Activated naive CD8-positive, alpha-beta T cell treated with anti-CD3 and anti-CD28 coated beads, Interleukin-2, amount 50 U/mL, for 24 hours (primary cell): ENCODE data around the gene MARS1.
"Not testable (repeated sequence)": the region's sequence is repeated elsewhere in the genome, so short reads cannot be mapped to it uniquely, and the experiment has no call there.

Experiments used
- ATAC-seq: fragments of 150-1000 bp; cut with Tn5 transposase; one replicate; pipeline ENCODE4 v1.10.0; 2021
- DNase-seq: peaks from one replicate; pipeline ENCODE4 v3.0.0; 2021
- H3K27ac Mint-ChIP-seq: one replicate; pipeline ENCODE4 v1.8.0; 2021; ENCODE audit warnings: mild to moderate bottlenecking, mixed read lengths
- H3K27me3 Mint-ChIP-seq: one replicate; pipeline ENCODE4 v1.8.0; 2021; ENCODE audit warnings: mixed read lengths
- H3K36me3 Mint-ChIP-seq: one replicate; pipeline ENCODE4 v1.8.0; 2021; ENCODE audit warnings: low read depth, mixed read lengths
- H3K4me1 Mint-ChIP-seq: one replicate; pipeline ENCODE4 v1.8.0; 2021; ENCODE audit warnings: mixed read lengths
- H3K4me3 Mint-ChIP-seq: one replicate; pipeline ENCODE4 v1.8.0; 2021; ENCODE audit warnings: mild to moderate bottlenecking, moderate library complexity, mixed read lengths
- H3K9me3 Mint-ChIP-seq: one replicate; pipeline ENCODE4 v1.8.0; 2021; ENCODE audit warnings: mixed read lengths

The MARS1 gene

GRCh38 chr12:57488402-57489156 is 711 bp downstream of the MARS1 start:
- Mint-ChIP-seq H3K36me3 (peaks cover 52% of the 10 kb centered on the region), H3K27ac (peak overlapping the region; percentile 93), H3K9me3 (no peaks in the 10 kb centered on the region)

DNA sequence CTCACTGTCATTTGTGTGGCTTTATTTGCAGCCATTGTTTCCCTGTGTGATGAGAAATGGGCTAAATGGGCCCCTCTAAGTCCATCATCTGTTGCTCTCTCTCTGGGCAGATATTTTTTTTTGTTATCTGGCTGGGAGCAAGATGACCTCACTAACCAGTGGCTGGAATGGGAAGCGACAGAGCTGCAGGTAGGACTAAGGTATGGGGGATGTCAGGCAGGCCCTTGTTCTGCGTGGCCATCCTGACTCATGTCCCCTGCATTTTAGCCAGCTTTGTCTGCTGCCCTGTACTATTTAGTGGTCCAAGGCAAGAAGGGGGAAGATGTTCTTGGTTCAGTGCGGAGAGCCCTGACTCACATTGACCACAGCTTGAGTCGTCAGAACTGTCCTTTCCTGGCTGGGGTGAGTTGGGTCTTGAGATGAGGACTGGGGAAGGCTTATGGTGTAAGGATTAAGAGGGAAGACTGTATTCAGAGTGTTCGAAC is 1.3 kb downstream of the MARS1 start:
- no peak for DNase-seq
- H3K4me1 Mint-ChIP-seq = peaks cover 32% of the 10 kb centered on the region
- H3K36me3 Mint-ChIP-seq = peaks cover 55% of the 10 kb centered on the region
- H3K4me3 Mint-ChIP-seq = peak overlapping the region; percentile 97
- no peak for ATAC-seq
- no peaks in the 10 kb centered on the region for H3K9me3 Mint-ChIP-seq
- no peaks in the 10 kb centered on the region for H3K27me3 Mint-ChIP-seq
- peak overlapping the region; percentile 93 for H3K27ac Mint-ChIP-seq

More at GRCh38 chr12:57488402-57489156, 711 bp downstream of the MARS1 start:
- Mint-ChIP-seq H3K27me3 (no peaks in the 10 kb centered on the region), H3K4me3 (peak overlapping the region; percentile 97), H3K4me1 (peaks cover 32% of the 10 kb centered on the region)
- DNase-seq (no peak), ATAC-seq (no peak)

DNA sequence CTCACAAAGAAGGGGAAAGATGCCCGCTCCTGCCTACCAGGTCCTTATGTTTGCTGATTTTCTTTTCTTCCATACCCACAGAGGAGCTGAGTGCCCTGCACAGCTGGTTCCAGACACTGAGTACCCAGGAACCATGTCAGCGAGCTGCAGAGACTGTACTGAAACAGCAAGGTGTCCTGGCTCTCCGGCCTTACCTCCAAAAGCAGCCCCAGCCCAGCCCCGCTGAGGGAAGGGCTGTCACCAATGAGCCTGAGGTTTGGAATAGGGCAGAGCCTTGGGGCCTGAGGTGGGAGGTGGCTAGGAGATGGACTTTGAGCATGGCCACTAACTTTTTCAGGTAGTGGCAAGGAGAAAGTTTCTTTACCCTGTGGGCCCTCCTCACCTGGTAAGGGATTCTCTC is 2.3 kb downstream of the MARS1 start:
- Mint-ChIP-seq H3K36me3 (peaks cover 55% of the 10 kb centered on the region), H3K9me3 (no peaks in the 10 kb centered on the region), H3K4me3 (peak overlapping the region; percentile 97), H3K4me1 (peaks cover 32% of the 10 kb centered on the region), H3K27me3 (no peaks in the 10 kb centered on the region), H3K27ac (peak overlapping the region; percentile 93)
- ATAC-seq (no peak), DNase-seq (no peak)

GRCh38 chr12:57491393-57492280 is 3.8 kb downstream of the MARS1 start:
- ATAC-seq = no peak
- H3K4me1 Mint-ChIP-seq = peaks cover 32% of the 10 kb centered on the region
- DNase-seq = no peak
- no peak overlapping the region for H3K27ac Mint-ChIP-seq
- H3K4me3 Mint-ChIP-seq = peak overlapping the region; percentile 1
- peaks cover 58% of the 10 kb centered on the region for H3K36me3 Mint-ChIP-seq
- no peaks in the 10 kb centered on the region for H3K27me3 Mint-ChIP-seq
- H3K9me3 Mint-ChIP-seq = no peaks in the 10 kb centered on the region

- DNase-seq, H3K9me3 Mint-ChIP-seq, H3K4me3 Mint-ChIP-seq, ATAC-seq, H3K27me3 Mint-ChIP-seq, H3K27ac Mint-ChIP-seq: not testable (repeated sequence)
- Mint-ChIP-seq H3K4me1 (peaks cover 12% of the 10 kb centered on the region), H3K36me3 (peaks cover 64% of the 10 kb centered on the region)
Observed at GRCh38 chr12:57495051-57495701, 7.3 kb downstream of the MARS1 start.

- Mint-ChIP-seq H3K9me3 (no peaks in the 10 kb centered on the region), H3K27ac (no peak overlapping the region), H3K4me1 (peaks cover 6% of the 10 kb centered on the region), H3K27me3 (no peaks in the 10 kb centered on the region), H3K36me3 (peaks cover 64% of the 10 kb centered on the region), H3K4me3 (no peak overlapping the region)
- DNase-seq (no peak), ATAC-seq (no peak)
Observed at GRCh38 chr12:57496822-57497221, 9.0 kb downstream of the MARS1 start.

DNA sequence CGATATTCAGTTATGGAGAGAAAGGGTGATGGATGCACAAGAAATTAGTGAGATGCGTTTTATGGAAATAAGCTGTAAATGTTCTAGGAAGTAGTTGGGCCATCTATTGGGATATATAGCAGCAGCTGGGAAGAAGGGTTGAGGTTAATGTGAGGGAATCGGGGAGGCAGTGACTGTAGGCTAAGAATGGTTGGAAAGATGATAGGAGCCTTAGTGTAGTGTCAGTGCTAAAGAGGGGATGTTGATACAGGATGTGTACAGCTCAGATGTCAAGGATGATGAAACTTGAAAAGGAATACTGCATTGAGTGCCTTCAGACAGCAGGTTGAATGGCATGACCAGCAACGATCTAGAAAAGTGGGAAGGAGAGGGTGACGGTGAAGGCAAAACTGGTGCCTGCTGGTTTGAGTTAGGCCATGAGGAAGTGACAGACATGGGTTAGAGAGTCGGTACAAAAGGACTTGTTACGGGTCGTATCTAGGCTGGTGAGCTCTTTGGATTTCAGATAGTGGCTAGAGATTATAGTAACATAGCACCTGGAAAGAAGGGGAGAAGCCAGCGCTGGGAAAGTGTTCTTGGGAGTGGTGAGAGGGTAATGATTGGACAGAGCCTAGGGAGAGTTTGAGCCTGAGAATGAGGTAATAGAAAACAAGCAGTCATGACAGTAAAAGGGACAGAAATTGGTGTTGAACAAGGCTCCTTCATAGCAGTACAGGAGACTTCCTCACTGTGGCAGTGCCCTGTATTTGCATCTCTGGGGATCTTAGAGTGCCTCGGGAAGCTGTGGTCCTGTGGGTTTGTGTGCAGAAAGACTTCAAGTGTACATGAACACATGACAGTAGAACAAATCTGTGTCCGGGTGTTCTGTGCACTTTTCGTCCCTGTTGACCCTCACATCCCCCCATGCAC is 9.6 kb downstream of the MARS1 start:
- Mint-ChIP-seq H3K4me1 (peaks cover 6% of the 10 kb centered on the region), H3K27ac (no peak overlapping the region), H3K36me3 (peaks cover 63% of the 10 kb centered on the region), H3K27me3 (no peaks in the 10 kb centered on the region), H3K4me3 (no peak overlapping the region), H3K9me3 (no peaks in the 10 kb centered on the region)
- DNase-seq (no peak), ATAC-seq (no peak)

DNA sequence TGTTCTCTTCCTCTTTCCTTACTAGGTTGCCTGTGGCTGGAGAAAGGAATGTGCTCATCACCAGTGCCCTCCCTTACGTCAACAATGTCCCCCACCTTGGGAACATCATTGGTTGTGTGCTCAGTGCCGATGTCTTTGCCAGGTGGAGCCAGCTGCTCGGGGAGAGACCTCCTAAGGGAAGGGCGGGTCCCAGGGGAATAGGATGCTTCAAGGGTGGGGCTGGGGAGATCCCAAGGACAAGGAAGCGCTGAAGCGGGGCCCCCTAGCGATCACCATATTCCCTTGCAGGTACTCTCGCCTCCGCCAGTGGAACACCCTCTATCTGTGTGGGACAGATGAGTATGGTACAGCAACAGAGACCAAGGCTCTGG is 10.2 kb downstream of the MARS1 start:
- Mint-ChIP-seq H3K4me3 (no peak overlapping the region), H3K27me3 (no peaks in the 10 kb centered on the region), H3K9me3 (no peaks in the 10 kb centered on the region), H3K4me1 (peaks cover 3% of the 10 kb centered on the region), H3K27ac (peak overlapping the region; percentile 30), H3K36me3 (peaks cover 60% of the 10 kb centered on the region)
- DNase-seq (no peak), ATAC-seq (no peak)

- DNase-seq (no peak), ATAC-seq (no peak)
- H3K4me3 Mint-ChIP-seq = no peak overlapping the region
- H3K9me3 Mint-ChIP-seq = no peaks in the 10 kb centered on the region
- H3K27me3 Mint-ChIP-seq = no peaks in the 10 kb centered on the region
- H3K4me1 Mint-ChIP-seq = peaks cover 3% of the 10 kb centered on the region
- H3K27ac Mint-ChIP-seq = peak overlapping the region; percentile 30
- peaks cover 63% of the 10 kb centered on the region for H3K36me3 Mint-ChIP-seq
Observed at GRCh38 chr12:57498571-57498970, 10.7 kb downstream of the MARS1 start.

DNA sequence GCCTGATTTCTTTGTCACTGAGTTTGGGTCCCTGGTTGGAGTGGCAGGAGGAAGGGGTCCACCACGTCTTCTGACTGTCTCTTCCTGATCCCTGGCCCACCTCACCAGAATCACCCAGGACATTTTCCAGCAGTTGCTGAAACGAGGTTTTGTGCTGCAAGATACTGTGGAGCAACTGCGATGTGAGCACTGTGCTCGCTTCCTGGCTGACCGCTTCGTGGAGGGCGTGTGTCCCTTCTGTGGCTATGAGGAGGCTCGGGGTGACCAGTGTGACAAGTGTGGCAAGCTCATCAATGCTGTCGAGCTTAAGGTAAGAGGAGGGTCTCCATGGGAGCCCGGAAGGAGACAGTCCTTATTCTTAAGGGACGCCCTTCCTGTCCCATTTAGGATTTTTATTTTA is 12.3 kb downstream of the MARS1 start:
- no peak overlapping the region for H3K4me3 Mint-ChIP-seq

DNA sequence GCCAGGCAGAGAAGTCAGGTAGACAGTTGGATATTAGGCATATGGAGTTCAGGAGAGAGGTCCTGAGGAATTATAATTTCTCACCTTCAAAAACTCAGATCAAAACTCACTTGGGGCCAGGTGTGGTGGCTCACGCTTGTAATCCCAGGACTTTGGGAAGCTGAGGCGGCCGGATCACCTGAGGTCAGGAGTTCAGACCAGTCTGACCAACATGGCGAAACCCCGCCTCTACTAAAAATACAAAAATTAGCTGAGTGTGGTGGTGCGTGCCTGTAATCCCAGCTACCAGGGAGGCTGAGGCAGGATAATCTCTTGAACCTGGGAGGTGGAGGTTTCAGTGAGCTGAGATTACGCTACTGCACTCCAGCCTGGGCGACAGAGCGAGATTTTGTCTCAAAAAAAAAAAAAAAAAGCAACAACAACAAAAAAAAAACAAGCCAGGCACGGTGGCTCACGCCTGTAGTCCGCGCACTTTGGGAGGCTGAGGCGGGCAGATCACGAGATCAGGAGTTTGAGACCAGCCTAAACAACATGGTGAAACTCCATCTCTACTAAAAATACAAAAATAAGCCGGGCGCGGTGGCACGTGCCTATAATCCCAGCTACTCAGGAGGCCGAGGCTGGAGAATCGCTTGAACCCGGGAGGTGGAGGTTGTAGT is 14.6 kb downstream of the MARS1 start:
- peaks cover 76% of the 10 kb centered on the region for H3K36me3 Mint-ChIP-seq
- not testable (repeated sequence) for H3K4me3 Mint-ChIP-seq, H3K27me3 Mint-ChIP-seq, H3K4me1 Mint-ChIP-seq, H3K9me3 Mint-ChIP-seq, DNase-seq, H3K27ac Mint-ChIP-seq, ATAC-seq

More for the DNA sequence above, 12.3 kb downstream of the MARS1 start:
- Mint-ChIP-seq H3K27me3 (no peaks in the 10 kb centered on the region), H3K27ac (no peak overlapping the region), H3K4me1 (peaks cover 4% of the 10 kb centered on the region), H3K9me3 (no peaks in the 10 kb centered on the region), H3K36me3 (peaks cover 74% of the 10 kb centered on the region)
- DNase-seq = no peak
- ATAC-seq = no peak

GRCh38 chr12:57506541-57506940 is 18.7 kb downstream of the MARS1 start:
- not testable (repeated sequence) for H3K27ac Mint-ChIP-seq, H3K4me3 Mint-ChIP-seq, DNase-seq, H3K4me1 Mint-ChIP-seq, H3K9me3 Mint-ChIP-seq, H3K27me3 Mint-ChIP-seq, ATAC-seq
- H3K36me3 Mint-ChIP-seq = peaks cover 54% of the 10 kb centered on the region

GRCh38 chr12:57507796-57508195 is 19.9 kb downstream of the MARS1 start:
- not testable (repeated sequence) for DNase-seq, H3K4me1 Mint-ChIP-seq, ATAC-seq, H3K9me3 Mint-ChIP-seq, H3K4me3 Mint-ChIP-seq, H3K27me3 Mint-ChIP-seq, H3K27ac Mint-ChIP-seq
- peaks cover 59% of the 10 kb centered on the region for H3K36me3 Mint-ChIP-seq
